Right lobe of liver (tissue), 4 donors: ENCODE results near the gene TIMP1.

Source experiments
- CTCF ChIP-seq, 4 donors: fragments of 200-600 bp in 3 of 4; fragments of 450-650 bp in 1 of 4; IDR thresholded peaks; one replicate each; pipeline versions ENCODE4 v1.5.1 to v1.8.0; 2016 to 2022; ENCODE audit warnings: antibody characterized with exemption in 4 of 4, mild to moderate bottlenecking in 2 of 4
- POLR2A ChIP-seq: fragments of 450-650 bp; IDR thresholded peaks from one replicate; pipeline ENCODE4 v1.6.1; 2017; ENCODE audit warnings: antibody characterized with exemption, mild to moderate bottlenecking
- donor health status: DM: no; HTN: no; CAD: no.
- donor health status: DM: no; HTN: no; CAD: no.
- donor health status: DM: no; HTN: yes; CAD: no.

GRCh38 chrX:47586043-47586787 is 4.0 kb downstream of the TIMP1 start:
- TF ChIP-seq CTCF (IDR thresholded peaks at IDR 0.05) = no peak
- no peak for TF ChIP-seq POLR2A
